ENCODE data around the gene GSN. TPM values are rescaled to one million over a fixed set of nuclear protein-coding genes. Genes with fewer than 3 reads are reported as not detected.

Gene GSN
- total RNA-seq, 2 donors from 2014 or later, result 3.6 to 4.0 TPM

- Mint-ChIP-seq H3K4me1 (ENCODE audit: low read depth) (peaks cover 28% of the 10 kb centered on the region), H3K9me3 (no peaks in the 10 kb centered on the region), H3K36me3 (ENCODE audit: insufficient read depth in 2 of 2) (peaks cover 0 to 2% of the 10 kb centered on the region in 2 donors), H3K4me3 (no peak overlapping the region), H3K27me3 (ENCODE audit: low read depth) (no peaks in the 10 kb centered on the region), H3K27ac (no peak overlapping the region)
- no peak for DNase-seq
- no peak for ATAC-seq (replicated peaks in 1 of 2)
Observed at GRCh38 chr9:121324316-121324715, 56.4 kb downstream of the GSN start.

DNA sequence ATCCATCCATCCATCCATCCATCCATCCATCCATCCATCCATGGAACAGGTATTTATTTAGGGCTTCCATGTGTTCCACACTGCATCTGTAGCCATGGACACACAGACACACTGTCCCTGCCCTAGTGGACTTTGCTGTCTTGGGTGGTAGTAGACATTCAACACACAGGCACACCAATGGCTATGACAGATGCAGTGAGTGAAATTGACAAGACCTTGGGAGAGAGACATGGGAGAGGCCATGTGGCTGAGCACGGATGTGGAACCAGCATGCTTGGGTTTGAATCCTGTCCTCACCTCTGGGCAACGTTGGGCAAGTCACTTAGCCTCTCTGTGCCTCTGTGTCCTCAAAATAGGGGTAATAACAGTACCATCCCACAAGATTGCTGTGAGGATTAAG is 56.8 kb downstream of the GSN start:
- Mint-ChIP-seq H3K9me3 (no peaks in the 10 kb centered on the region), H3K36me3 (ENCODE audit: insufficient read depth in 2 of 2) (peaks cover 0 to 2% of the 10 kb centered on the region in 2 donors), H3K4me3 (no peak overlapping the region), H3K4me1 (ENCODE audit: low read depth) (peaks cover 28% of the 10 kb centered on the region), H3K27ac (no peak overlapping the region), H3K27me3 (ENCODE audit: low read depth) (no peaks in the 10 kb centered on the region)
- no peak for ATAC-seq (replicated peaks in 1 of 2)
- DNase-seq, result no peak

DNA sequence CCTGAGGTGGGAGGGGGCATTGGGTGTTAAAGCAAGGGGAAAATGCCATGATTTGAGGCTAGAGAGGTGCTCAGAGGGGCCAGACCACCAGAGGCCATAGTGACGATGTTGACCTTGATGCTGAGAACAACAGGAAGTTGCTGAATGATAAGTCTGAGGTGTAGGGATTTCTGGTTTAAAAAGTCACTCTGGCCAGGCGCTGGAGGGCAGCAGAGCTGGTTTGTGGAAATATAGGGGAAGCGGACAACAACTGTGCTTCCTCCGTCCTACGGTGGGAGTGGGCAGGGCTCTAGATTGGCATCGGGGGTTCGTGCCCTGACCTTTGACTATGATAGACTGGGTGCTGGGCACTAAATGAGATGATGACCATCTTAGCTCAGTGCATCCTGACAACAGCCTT is 57.4 kb downstream of the GSN start:
- no peak for DNase-seq
- no peaks in the 10 kb centered on the region for H3K9me3 Mint-ChIP-seq
- no peak for ATAC-seq (replicated peaks in 1 of 2)
- H3K4me1 Mint-ChIP-seq (ENCODE audit: low read depth), result peaks cover 24% of the 10 kb centered on the region
- H3K27ac Mint-ChIP-seq, result no peak overlapping the region
- H3K27me3 Mint-ChIP-seq (ENCODE audit: low read depth), result no peaks in the 10 kb centered on the region
- H3K36me3 Mint-ChIP-seq (ENCODE audit: insufficient read depth in 2 of 2), result peaks cover 0 to 2% of the 10 kb centered on the region in 2 donors
- H3K4me3 Mint-ChIP-seq, result no peak overlapping the region

GRCh38 chr9:121326130-121326838 is 58.3 kb downstream of the GSN start:
- no peak overlapping the region for H3K4me3 Mint-ChIP-seq
- H3K4me1 Mint-ChIP-seq (ENCODE audit: low read depth), result peaks cover 15% of the 10 kb centered on the region
- H3K27me3 Mint-ChIP-seq (ENCODE audit: low read depth), result no peaks in the 10 kb centered on the region
- ATAC-seq (replicated peaks in 1 of 2) (no peak), DNase-seq (no peak)
- H3K27ac Mint-ChIP-seq, result no peak overlapping the region
- H3K9me3 Mint-ChIP-seq, result no peaks in the 10 kb centered on the region
- H3K36me3 Mint-ChIP-seq (ENCODE audit: insufficient read depth in 2 of 2), result peaks cover 0 to 2% of the 10 kb centered on the region in 2 donors

GRCh38 chr9:121326901-121327613 is 59.1 kb downstream of the GSN start:
- Mint-ChIP-seq H3K4me1 (ENCODE audit: low read depth) (peaks cover 11% of the 10 kb centered on the region), H3K9me3 (no peaks in the 10 kb centered on the region), H3K4me3 (no peak overlapping the region), H3K27ac (no peak overlapping the region), H3K27me3 (ENCODE audit: low read depth) (no peaks in the 10 kb centered on the region), H3K36me3 (ENCODE audit: insufficient read depth in 2 of 2) (peaks cover 0 to 2% of the 10 kb centered on the region in 2 donors)
- ATAC-seq (replicated peaks in 1 of 2), result no peak
- no peak for DNase-seq

GRCh38 chr9:121328476-121328875 is 60.5 kb downstream of the GSN start:
- H3K4me3 Mint-ChIP-seq, result no peak overlapping the region
- DNase-seq, result no peak
- no peaks in the 10 kb centered on the region for H3K4me1 Mint-ChIP-seq (ENCODE audit: low read depth)
- H3K36me3 Mint-ChIP-seq (ENCODE audit: insufficient read depth in 2 of 2), result no peaks in the 10 kb centered on the region
- H3K27ac Mint-ChIP-seq, result no peak overlapping the region
- no peaks in the 10 kb centered on the region for H3K9me3 Mint-ChIP-seq
- H3K27me3 Mint-ChIP-seq (ENCODE audit: low read depth), result no peaks in the 10 kb centered on the region
- no peak for ATAC-seq (replicated peaks in 1 of 2)

DNA sequence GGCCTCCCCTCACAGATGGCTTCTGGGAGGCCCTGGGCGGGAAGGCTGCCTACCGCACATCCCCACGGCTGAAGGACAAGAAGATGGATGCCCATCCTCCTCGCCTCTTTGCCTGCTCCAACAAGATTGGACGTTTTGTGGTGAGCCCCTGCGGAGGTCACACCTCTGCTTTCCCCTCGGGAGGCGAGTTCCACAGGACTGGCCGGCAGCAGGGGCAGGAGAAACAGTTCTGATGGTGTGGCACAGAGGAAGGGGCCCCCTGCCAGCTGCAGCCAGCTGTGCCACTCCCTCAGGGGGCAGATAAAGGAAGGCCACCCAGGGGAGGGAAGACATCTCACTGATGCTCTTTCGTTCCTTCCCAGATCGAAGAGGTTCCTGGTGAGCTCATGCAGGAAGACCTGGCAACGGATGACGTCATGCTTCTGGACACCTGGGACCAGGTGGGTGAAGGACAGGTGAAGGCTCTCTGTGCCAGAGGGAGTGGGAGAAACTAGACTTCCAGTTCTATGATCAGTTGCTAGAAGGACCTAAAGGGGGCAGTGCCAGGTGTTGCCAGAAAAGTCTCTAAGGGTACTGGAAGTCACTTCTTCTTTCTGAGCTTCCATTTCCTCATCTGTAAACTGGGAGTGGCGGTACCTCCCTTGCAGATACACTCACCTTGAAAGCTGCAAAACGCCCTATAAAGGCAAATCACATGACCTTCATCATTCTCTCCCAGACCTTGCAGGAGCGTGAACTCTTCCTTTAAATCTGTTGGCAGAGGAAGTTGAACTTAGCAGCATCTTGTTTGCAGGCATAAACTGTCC is 61.1 kb downstream of the GSN start:
- H3K36me3 Mint-ChIP-seq (ENCODE audit: insufficient read depth in 2 of 2), result no peaks in the 10 kb centered on the region
- ATAC-seq (replicated peaks in 1 of 2), result no peak
- no peaks in the 10 kb centered on the region for H3K27me3 Mint-ChIP-seq (ENCODE audit: low read depth)
- no peak for DNase-seq
- no peak overlapping the region for H3K27ac Mint-ChIP-seq
- H3K9me3 Mint-ChIP-seq, result no peaks in the 10 kb centered on the region
- no peak overlapping the region for H3K4me3 Mint-ChIP-seq
- no peaks in the 10 kb centered on the region for H3K4me1 Mint-ChIP-seq (ENCODE audit: low read depth)

- no peaks in the 10 kb centered on the region for H3K9me3 Mint-ChIP-seq
- DNase-seq (no peak), ATAC-seq (replicated peaks in 1 of 2) (no peak)
- H3K36me3 Mint-ChIP-seq (ENCODE audit: insufficient read depth in 2 of 2), result no peaks in the 10 kb centered on the region
- H3K27me3 Mint-ChIP-seq (ENCODE audit: low read depth), result no peaks in the 10 kb centered on the region
- H3K27ac Mint-ChIP-seq, result no peak overlapping the region
- no peak overlapping the region for H3K4me3 Mint-ChIP-seq
- no peaks in the 10 kb centered on the region for H3K4me1 Mint-ChIP-seq (ENCODE audit: low read depth)
Observed at GRCh38 chr9:121331549-121331948, 63.6 kb downstream of the GSN start.

DNA sequence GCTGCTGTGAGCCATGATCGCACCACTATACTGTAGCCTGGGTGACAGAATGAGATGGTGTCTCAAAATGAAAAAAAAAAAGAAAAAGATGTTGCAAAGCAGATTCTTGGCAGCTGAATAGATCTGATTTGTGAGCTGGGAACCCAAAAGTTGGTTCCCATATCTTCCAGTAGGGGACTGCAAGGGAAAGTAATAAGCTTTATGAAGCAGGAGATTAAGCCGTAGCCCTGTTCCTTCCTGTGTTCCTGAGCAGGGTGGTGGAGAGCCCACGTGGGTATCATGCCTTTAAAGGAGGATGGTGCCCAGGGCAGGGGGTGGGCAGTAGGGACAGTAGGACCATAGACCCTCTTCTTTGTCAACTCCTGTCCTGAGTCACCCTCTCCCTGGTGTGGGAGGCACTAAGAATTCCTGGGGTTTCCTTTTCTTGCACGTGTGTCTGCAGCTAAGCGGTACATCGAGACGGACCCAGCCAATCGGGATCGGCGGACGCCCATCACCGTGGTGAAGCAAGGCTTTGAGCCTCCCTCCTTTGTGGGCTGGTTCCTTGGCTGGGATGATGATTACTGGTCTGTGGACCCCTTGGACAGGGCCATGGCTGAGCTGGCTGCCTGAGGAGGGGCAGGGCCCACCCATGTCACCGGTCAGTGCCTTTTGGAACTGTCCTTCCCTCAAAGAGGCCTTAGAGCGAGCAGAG is 64.2 kb downstream of the GSN start:
- DNase-seq, result no peak
- no peaks in the 10 kb centered on the region for H3K27me3 Mint-ChIP-seq (ENCODE audit: low read depth)
- H3K4me3 Mint-ChIP-seq, result no peak overlapping the region
- H3K9me3 Mint-ChIP-seq, result no peaks in the 10 kb centered on the region
- H3K27ac Mint-ChIP-seq, result no peak overlapping the region
- H3K4me1 Mint-ChIP-seq (ENCODE audit: low read depth), result no peaks in the 10 kb centered on the region
- H3K36me3 Mint-ChIP-seq (ENCODE audit: insufficient read depth in 2 of 2), result no peaks in the 10 kb centered on the region
- no peak for ATAC-seq (replicated peaks in 1 of 2)

DNA sequence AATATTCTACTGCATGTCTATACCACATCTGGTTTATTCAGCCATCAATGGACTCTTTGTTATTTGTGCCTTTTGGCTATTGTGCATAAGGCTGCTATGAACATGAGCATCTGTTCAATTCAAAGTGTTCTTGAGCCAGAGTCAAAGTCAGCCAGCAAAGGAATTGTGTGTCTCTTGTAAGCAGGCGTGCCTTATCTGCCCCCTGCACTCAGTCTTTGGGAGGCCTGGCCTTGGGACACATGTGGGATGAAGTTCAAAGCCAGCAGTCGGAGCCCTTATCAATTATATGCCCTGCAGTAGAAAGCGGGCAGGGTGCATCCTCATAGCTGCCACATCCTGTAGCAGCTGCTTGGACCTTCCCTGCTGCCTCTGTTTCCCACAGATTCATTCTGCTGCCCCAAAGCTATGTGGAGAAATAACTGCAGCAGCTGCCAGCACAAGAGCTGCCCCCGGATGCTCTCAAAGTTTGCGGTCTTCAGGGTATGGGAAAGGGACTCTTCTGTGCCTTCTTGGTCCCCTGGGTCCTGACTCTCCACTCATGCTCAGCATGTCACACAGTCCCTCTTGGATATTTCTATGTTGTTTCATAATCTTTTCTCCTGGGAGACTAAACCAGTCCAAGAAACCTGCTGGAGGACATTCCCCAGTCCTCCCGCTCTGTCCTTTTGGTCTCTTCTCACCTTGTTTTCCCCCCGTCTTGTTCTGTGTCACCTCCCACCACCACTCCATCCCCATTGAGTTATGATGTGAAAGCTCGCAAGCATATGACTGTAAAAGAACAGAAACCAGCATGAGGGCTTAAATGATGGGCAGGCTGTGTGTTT is 66.2 kb downstream of the GSN start:
- Mint-ChIP-seq H3K27me3 (ENCODE audit: low read depth) (no peaks in the 10 kb centered on the region), H3K27ac (no peak overlapping the region), H3K4me3 (no peak overlapping the region), H3K4me1 (ENCODE audit: low read depth) (no peaks in the 10 kb centered on the region), H3K36me3 (ENCODE audit: insufficient read depth in 2 of 2) (peaks cover 0 to 5% of the 10 kb centered on the region in 2 donors), H3K9me3 (no peaks in the 10 kb centered on the region)
- ATAC-seq (replicated peaks in 1 of 2) (no peak), DNase-seq (no peak)

- no peak for DNase-seq
- Mint-ChIP-seq H3K27me3 (ENCODE audit: low read depth) (no peaks in the 10 kb centered on the region), H3K4me1 (ENCODE audit: low read depth) (no peaks in the 10 kb centered on the region), H3K36me3 (ENCODE audit: insufficient read depth in 2 of 2) (peaks cover 0 to 5% of the 10 kb centered on the region in 2 donors), H3K27ac (no peak overlapping the region), H3K9me3 (no peaks in the 10 kb centered on the region), H3K4me3 (no peak overlapping the region)
- no peak for ATAC-seq (replicated peaks in 1 of 2)
Observed at GRCh38 chr9:121336665-121337064, 68.7 kb downstream of the GSN start.

- Mint-ChIP-seq H3K27ac (no peak overlapping the region), H3K27me3 (ENCODE audit: low read depth) (no peaks in the 10 kb centered on the region), H3K9me3 (no peaks in the 10 kb centered on the region), H3K4me1 (ENCODE audit: low read depth) (peaks cover 8% of the 10 kb centered on the region), H3K36me3 (ENCODE audit: insufficient read depth in 2 of 2) (peaks cover 5 to 6% of the 10 kb centered on the region in 2 donors), H3K4me3 (no peak overlapping the region)
- ATAC-seq (replicated peaks in 1 of 2) (no peak), DNase-seq (no peak)
Observed at GRCh38 chr9:121339437-121339836, 71.5 kb downstream of the GSN start.
